Posterior vena cava (tissue), 2 donors: ENCODE measurements around the gene PPP4C. TPM values are rescaled to one million over a fixed set of nuclear protein-coding genes. Genes with fewer than 3 reads are reported as not detected.
"Not testable (repeated sequence)": the region's sequence is repeated elsewhere in the genome, so short reads cannot be mapped to it uniquely, and the experiment has no call there.

Experiments
- DNase-seq: peaks from one replicate; pipeline ENCODE4 v3.0.0-alpha.2; 2020; ENCODE audit warnings: low spot score
- intact Hi-C, 2 donors: fragments of 100-400 bp; cut with DNase I; formaldehyde crosslinking; loops; one replicate each; pipeline versions ENCODE4 v1.14.1 to v1.14.2; 2022 to 2023
- long read RNA-seq, 2 donors: library from polyadenylated mRNA; unstranded; transcript quantifications; one replicate each; pipeline ENCODE4 v2.0.0, GENCODE V29; 2020 to 2021
- total RNA-seq, 2 donors: library from RNA; stranded (reverse); fragmentation: NEBNext Ultra II Directional; extraction: Animal tissue kit (Norgen Biotek cat#: 25700); gene quantifications; one replicate each; pipeline ENCODE4 v1.2.1, GENCODE V29; 2021
- donor health status: DM: yes; HTN: yes; CAD: no.
- donor health status: DM: yes; HTN: yes; CAD: no.

Gene PPP4C
- total RNA-seq = 10 to 100 TPM; 40.0 to 46.9 TPM
- long read RNA-seq, donor 1, transcript PPP4C-201 (9 exons, 1,407 nt) = major isoform, 33 of 51 reads
- long read RNA-seq, donor 1, partial matches to known transcripts = 5 of 51 reads
- long read RNA-seq, donor 1, other reads (novel, unspliced or antisense) = 10 of 51 reads
- long read RNA-seq, donor 2, transcript PPP4C-201 (9 exons, 1,407 nt) = major isoform, 58 of 122 reads
- long read RNA-seq, donor 2, transcript PPP4C-204 (8 exons, 941 nt) = minor isoform, 6 of 122 reads
- long read RNA-seq, donor 2, partial matches to known transcripts = 9 of 122 reads
- long read RNA-seq, donor 2, other reads (novel, unspliced or antisense) = 44 of 122 reads

DNA sequence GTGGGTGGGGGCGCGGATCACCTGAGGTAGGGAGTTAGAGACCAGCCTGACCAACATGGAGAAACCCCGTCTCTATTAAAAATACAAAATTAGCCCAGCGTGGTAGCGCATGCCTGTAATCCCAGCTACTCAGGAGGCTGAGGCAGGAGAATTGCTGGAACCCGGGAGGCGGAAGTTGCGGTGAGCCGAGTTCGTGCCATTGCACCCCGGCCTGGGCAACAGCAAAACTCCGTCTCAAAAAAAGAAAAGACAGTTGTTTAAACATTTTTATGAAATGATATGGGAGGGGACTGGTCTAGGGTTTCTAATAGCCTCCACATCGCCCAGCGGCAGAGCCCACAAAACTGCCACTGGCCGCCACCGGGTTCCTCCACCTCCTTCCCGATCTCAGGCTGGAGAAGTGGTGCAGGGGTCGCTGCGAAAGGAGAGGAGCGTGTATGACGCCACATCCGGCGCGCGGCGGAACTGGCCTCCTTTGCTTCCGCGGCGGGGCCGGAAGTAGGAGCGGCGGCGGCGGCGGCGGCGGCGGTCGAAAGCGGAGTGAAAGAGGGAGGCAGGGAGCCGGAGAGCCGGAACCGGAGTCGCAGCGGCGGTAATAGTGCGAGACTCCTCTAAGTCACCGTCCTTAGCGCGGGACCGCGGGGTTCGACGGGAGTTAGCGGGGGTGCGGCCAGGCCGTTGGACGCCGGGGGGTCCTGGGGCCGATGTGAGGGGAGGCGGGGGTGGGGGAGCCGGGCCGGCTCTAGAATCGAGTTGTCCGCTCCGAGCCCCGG lies at the start of gene PPP4C:
PPP4C (plus strand) TSS at position 492 of the 773 bp plus-strand sequence. CDS start 384 bp downstream, outside the sequence.
- intact Hi-C loops = no loop called here
- DNase-seq = peak; percentile 97

DNA sequence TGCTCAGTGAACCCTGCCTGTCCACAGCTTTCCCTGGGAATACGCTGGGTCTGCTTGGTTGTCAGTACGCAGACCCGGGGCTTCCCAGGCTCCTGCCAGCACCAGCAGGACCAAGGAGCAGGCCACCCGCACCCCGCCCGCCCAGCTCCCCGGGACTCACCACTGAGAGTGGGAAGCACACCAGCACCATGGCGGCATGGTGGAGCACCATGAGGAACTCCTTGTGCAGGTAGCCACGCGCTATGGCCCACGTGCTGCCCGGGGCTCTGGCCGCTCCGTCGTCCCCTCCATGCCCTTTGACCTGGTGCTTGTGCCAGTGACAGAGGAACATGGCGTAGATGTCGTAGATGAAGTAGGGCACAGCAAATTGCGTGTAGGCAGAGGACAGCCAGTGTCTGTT lies 49.3 kb upstream of the PPP4C start:
- intact Hi-C loops = no loop called here
- no peak for DNase-seq

DNA sequence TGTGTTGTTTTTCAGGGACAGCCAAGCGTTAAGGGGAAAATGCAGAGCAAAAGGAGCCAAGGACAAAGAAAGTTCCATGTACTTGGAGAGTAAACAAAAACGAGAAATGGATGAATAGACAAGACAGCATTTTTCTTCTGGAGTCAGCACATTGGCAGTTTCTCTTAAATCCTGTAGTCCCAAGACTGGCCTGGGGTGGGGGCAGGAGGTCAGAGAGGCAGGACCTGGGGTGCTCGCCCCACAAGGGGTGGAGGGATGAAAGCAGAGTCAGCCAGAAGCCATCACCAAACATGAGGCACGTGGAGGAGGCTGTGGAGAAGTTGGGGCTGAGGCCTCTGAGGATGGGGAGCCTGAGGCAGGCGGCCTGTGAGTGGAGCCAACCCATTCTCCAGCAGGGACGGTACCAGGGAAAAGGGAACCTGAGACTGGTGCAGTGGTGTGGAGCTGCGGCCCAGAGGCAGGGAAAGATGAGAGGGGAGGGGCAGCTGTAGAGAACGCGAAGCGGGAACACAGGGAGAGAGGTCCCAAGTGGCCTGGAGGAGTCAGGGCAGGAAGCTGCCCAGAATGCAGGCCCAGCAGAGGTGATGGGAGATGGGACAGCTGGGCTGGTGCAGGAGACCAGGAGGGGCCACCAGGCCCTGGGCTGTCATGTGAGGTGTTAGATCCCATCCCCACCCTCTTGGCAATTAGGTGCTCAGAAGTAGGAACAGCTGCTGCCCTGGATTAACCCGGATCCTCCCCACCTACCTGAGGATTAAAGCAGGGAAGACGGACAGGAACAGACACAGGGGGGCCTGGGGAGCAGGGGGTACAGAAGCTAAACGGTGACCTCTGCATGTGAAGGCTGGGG lies 48.0 kb upstream of the PPP4C start:
- DNase-seq = no peak
- intact Hi-C loops = no loop called here

DNA sequence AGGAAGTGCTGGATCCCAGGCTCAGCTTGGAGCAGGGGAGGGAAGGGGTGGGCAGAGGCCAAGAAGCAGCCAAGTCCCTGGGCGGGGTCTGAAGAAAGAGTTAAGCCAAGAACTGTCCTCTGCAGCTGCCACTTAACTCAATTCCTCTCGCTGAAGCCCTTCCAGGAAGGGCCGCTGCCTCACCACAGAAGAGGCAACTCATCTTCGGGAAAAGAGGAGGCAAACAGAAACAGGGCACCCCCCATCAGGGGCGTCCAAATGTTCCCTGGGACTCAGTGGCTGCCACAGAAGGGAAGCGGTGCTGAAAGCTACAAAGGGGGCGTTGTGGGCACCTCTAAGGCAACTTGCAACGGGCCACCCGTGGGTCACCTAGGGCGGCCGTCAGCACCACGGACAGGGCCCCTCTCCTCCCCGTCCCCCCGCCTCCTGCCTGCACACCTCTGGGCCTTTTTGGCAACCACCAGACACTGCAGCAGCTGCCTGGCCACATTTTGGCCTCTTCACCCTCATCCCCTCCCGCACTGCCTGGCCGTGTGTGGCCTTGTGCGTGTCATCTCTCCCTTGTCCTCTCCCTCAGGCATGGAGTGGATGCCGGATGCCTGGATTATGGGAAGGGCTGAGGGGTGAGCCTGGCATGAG lies 47.2 kb upstream of the PPP4C start:
- intact Hi-C loops = no loop called here
- DNase-seq = no peak

DNA sequence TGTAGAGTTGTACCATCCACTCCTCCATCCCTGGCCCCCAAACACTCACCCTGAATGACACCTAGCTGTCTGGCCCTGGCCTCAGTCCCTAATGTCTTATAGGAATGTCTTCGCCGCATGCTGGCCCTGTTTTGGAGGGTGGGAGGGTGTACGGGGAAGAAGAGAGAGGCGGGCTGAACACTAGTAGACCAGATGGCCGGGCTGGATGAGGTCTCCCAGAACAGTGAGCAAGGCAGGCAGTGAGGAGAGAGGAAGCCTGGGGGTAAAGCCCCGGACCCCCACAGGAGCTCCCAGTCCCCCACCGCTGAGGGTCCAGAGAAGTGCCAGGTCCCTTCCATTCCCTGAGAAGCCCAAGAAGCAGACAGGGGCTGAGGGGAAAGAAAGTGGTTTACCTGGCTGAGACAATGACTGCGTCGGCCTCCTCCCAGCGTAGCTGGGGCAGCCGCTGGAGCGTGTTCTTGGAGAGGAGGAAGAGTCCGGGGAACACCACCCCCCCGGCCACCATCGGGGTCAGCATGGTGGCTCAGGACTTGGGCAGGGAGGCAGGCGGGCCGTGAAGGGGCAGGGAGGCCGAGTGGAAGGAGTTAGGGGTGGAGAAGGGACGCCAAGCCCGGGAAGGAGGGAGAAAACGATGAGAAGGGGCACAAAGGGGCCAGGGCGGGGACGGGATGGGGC lies 45.6 kb upstream of the PPP4C start:
- intact Hi-C loops = no loop called here

DNA sequence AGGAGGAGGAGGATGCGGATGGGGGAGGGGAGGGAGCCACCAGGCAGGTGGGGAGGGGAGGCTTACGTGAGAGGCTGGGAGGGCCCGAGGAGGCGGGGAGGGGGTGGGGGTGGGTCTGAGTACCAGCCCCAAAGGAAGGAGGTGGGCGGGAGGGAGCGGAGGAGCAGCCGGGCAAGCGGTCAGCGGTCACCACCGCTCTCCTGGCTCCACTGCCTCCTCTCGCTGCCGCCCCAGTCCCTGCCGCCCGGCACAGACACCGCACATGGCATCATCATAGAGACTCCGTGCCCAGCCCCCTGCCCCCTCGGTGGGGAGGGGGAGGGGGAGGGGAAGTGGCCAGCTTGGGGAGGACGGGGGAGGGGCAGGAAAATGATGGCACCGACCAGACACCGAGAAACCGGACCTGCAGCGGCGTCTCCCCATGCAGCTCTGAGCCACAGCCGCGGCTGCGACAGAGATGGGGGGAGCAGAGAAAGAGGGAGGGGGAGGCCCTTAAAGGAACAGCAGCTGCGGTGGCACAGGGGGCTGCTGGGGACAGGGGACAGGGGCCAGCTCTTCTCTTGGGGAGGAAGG lies 44.9 kb upstream of the PPP4C start, which contains the start of gene TLCD3B:
TLCD3B (minus strand) TSS at position 431 of the 573 bp plus-strand sequence. CDS start 744 bp downstream, outside the sequence.
- intact Hi-C loops = no loop called here

More for the DNA sequence above, 45.6 kb upstream of the PPP4C start:
- no peak for DNase-seq

DNA sequence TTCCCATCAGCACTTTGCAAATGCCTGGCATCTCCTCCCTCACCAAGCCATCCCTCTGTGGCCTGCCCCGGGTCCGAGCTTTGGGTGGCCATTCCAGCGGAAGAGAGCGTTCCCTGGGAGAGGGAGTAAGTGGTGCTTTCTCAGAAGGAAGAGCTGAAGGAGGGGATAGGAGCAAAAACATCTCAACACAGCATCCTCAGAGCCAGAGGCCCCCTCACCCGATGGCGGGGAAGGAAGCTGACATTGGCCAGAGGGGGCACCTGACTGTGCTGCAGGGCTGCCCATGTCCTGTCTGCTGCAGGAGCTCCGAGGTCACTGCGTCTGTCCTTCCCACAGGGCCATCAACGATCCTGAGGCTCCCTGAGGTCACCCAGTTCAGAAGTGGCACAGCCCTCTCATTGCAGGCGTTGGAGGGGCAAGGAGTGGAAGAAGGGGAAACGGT lies 44.3 kb upstream of the PPP4C start:
- intact Hi-C loops = no loop called here
- no peak for DNase-seq

More for the DNA sequence above, 44.9 kb upstream of the PPP4C start, which contains the start of gene TLCD3B:
- DNase-seq = no peak

DNA sequence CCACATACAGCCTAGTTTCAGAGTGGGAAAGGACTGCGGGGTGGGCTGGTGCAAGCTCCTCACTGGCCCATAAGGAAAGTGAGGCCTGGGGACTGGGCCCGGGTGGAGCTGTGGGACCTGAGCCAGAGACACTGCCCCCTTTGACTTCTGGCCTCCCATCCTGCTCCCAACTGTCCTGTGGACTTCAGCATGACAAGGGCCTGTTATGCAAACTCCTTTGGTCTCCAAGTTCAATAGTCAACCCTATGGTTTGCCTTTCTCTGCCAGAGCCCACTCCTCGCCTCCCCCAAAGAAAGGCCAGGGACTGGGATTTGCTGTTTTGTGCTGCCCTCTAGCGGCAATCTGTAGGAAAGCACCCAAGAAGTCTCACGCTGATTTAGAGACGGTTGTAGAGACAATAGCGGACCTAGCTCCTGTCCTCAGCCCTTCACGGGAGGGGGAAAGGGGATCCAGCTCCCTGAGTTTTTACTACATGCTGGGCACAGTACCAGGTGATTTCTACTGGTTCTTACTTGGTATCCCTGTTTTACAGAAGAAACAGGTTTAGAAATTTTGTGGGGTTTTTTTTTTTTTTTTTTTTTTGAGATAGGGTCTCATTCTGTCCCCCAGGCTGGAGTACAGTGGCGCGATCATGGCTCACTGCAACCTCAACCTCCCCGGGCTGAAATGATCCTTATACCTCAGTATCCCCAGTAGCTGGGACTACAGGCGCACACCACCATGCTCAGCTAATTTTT lies 43.5 kb upstream of the PPP4C start:
- intact Hi-C loops = no loop called here
- no peak for DNase-seq

DNA sequence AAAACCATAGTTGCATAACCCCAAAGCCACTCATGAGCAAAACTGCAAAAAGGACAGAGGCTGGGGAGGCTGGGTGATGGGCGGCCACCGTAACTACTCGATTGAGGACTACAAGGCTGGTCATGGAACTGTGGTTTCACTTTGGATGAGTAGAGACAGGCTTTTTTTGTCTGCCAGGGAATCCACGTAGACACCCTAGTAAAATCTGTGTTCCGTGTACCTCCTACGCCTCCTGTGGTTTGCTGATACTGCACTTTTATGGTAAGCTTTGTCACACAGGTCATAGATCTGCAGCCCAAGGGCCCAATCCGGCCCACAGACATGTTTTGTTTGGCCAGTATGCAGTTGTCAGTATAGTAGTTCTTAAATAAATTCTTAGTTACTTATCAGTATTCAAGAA lies 42.5 kb upstream of the PPP4C start:
- intact Hi-C loops = no loop called here
- DNase-seq = no peak

DNA sequence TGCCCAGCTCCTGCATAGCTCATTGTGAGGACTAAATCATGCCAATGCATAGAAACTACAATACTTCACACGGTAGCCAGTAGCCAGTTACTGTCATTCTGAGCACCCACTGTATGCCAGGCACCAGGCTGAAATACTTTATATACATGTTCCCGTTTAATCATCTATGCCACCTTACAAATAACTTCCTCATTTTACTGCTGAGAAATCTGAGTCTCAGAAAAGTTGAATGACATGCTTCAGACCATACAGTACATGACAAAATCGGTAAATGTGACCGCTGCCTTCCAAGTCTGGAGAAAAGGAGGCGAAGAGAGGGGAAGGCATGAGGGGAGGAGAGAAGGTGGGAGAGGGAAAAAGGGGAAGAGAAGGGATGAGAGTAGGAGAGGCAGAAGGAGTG lies 35.6 kb upstream of the PPP4C start:
- intact Hi-C loops = no loop called here
- no peak for DNase-seq

DNA sequence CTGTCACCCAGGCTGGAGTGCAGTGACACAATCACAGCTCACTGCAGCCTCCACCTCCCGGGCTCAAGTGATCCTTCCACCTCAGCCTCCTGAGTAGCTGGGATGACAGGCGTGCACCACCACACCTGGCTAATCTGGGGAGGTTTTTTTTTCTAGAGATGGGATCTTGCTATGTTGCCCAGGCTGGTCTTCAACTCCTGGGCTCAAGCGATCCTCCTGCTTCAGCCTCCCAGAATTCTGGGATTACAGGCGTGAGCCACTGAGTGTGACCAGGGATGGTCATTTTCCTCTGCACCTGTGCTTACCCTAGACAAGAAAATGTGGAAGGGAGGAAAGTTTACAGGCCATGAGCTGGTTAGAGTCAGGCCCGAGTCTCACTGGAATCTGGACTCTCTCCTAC lies 35.1 kb upstream of the PPP4C start:
- DNase-seq, intact Hi-C loops: not testable (repeated sequence)

DNA sequence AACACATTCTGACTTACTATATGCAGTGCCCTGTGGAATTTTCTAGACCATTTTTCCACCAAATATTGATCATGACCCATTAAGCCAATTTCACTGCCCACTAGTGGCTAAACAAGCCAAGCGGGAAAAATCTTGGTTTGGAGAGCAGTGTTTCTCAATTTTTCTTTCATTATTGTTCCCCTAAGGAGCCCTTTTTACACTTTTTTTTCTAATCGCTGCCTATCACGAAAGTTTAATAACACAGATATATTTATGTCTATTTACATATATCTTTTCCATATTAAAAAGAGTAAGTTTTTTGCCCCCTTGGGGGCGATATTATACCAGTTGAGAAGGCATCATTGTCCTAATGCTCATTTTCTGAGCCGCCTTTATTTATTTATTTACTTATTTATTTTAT lies 34.0 kb upstream of the PPP4C start:
- intact Hi-C loops = no loop called here
- no peak for DNase-seq

DNA sequence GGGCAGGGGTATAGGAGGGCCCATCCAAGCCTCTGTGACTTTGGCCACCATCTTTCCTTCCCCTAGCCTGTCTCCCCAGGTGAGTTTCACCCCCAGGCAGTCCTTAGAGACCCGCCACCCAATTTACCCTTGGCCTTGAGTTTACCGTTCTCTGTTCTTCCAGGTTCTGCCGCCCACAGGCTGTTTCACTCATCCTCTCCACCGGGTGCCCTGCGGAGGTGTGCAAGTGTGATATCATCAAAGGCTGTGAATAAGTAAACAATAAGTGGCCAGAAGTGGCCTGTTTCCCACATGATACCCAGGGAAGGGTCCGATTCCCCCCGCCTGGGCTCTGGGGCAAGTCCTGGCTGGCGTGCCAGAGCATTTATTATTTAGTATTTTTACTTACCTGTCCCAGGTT lies 29.6 kb upstream of the PPP4C start:
- intact Hi-C loops = no loop called here
- DNase-seq = no peak

DNA sequence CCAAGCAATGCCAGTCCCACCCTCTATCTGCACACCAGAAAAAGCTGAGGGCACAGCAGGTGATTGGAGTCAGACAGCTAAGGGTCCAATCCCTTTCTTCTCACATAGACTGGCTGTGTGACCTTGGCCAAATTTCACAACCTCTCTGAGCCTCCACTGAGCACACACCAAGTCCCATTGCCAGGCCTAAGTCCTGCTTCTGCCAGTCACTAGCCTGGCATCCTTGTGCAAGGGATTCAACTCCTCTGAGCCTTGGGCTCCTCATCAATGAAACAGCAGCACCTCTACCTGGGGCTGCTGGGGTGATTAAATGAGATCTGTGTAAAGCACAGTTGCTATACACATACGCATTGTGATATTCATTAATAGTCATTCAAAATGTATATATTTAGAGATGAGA lies 29.2 kb upstream of the PPP4C start:
- intact Hi-C loops = no loop called here
- no peak for DNase-seq

DNA sequence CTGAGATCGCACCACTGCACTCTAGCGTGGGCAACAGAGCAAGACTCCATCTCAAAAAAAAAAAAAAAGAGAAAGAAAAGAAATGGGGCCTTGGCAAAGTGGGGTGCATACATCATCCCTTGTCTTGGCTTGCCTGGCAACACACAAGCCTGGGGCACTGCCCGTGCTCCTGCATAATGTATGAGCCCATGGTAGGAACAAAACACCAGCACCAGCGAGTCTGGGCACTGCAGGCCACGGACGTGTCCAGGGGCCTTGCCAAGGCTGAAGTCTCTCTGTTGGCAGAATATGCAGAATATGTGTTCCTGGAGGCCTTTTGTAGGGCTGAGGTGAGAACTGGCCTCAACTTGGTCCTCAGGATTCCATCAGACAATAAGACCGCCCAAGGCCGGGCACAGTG lies 25.9 kb upstream of the PPP4C start:
- intact Hi-C loops = no loop called here
- DNase-seq = peak; percentile 67

DNA sequence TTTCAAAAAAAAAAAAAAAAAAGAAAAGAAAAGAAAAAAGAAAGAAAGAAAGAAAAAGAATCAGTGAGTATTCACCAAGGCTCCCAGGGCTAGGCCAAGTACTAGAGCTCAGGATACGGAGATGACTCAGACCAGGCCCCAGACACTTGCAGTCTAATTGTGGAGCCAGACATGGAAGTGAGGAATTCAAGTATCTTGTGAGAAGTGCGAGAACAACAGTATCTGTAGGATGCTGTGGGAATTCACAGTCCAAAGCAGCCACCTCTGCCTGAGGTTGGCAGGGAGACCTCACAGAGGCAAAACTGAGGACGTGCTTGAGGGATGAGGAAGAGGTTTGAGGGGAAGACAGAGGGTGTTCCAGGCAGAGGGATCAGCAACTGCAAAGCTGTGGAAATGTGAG lies 24.3 kb upstream of the PPP4C start:
- DNase-seq = no peak
- intact Hi-C loops = no loop called here

DNA sequence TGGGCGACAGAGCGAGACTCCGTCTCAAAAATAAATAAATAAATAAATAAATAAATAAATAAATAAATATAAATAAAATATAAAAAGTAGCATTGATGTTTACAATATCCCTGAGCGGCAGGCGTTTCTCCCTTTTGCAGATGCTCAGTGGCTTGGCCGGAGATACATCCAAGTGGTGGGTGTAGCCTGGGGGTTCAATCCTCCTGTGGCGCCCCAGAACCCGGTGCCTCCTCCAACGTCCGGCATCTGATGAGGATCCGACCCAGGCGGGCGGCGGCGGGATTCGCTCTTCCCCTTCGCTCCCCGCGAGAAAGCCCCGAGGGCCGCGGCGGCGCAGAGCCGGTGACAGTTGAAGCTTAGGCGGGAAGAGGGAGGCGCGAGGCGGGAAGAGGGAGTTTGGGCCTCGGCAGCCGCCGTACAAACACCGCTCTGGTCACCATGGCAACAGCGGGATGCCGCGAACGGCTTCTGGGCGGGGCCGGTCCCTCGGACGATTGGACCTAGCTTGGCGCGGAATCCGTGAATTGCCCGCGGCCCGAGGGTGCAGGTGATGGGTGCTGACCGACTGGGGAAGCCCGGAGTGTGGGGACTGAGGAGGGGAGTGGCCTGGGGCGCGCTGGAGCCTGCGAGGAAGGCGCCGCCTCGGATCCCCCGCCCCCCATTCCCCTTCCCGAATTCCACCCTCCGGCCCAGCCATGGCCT lies 23.0 kb upstream of the PPP4C start:
- peak; percentile 99 for DNase-seq
- intact Hi-C loops = no loop called here
